Activated T-helper 9 cell treated with anti-CD3 and anti-CD28 coated beads, Interleukin-2, amount 50 U/mL, for 16 hours (primary cell): Measurements from ENCODE around the gene MINAR1.
"Not testable (repeated sequence)": the region's sequence is repeated elsewhere in the genome, so short reads cannot be mapped to it uniquely, and the experiment has no call there.

Experiments
- DNase-seq: peaks from one replicate; pipeline ENCODE4 v3.0.0-alpha.2; 2020; ENCODE audit warnings: low read depth

The MINAR1 gene

GRCh38 chr15:79431636-79432344 lies at the start of gene MINAR1:
Gene MINAR1 (plus strand): TSS chr15:79432336. CDS start chr15:79456148, 23,812 bp downstream.
- no peak for DNase-seq

- no peak for DNase-seq
These were observed 37.9 kb upstream of the MINAR1 start for GRCh38 chr15:79394231-79394630.

- no peak for DNase-seq
These were observed 35.3 kb upstream of the MINAR1 start for GRCh38 chr15:79396850-79397249.

- DNase-seq: no peak
These were observed 34.7 kb upstream of the MINAR1 start for GRCh38 chr15:79397269-79397910.

GRCh38 chr15:79399606-79400005 lies 32.5 kb upstream of the MINAR1 start:
- DNase-seq: no peak

- no peak for DNase-seq
These were observed 31.5 kb upstream of the MINAR1 start for GRCh38 chr15:79400650-79401049.

- no peak for DNase-seq
These were observed 30.8 kb upstream of the MINAR1 start for GRCh38 chr15:79401301-79401700.

- no peak for DNase-seq
These were observed 30.0 kb upstream of the MINAR1 start for GRCh38 chr15:79402136-79402535.

GRCh38 chr15:79403501-79403900 lies 28.6 kb upstream of the MINAR1 start:
- DNase-seq: no peak

- DNase-seq: no peak
These were observed 25.9 kb upstream of the MINAR1 start for GRCh38 chr15:79406210-79406609.

GRCh38 chr15:79408041-79408440 lies 24.1 kb upstream of the MINAR1 start:
- DNase-seq: no peak

GRCh38 chr15:79410237-79410636 lies 21.9 kb upstream of the MINAR1 start:
- DNase-seq: no peak

- no peak for DNase-seq
These were observed 20.1 kb upstream of the MINAR1 start for GRCh38 chr15:79412010-79412409.

GRCh38 chr15:79412429-79412828 lies 19.7 kb upstream of the MINAR1 start:
- DNase-seq: no peak

- DNase-seq: no peak
These were observed 15.3 kb upstream of the MINAR1 start for GRCh38 chr15:79416876-79417275.

- no peak for DNase-seq
These were observed 13.3 kb upstream of the MINAR1 start for GRCh38 chr15:79418693-79419279.

- DNase-seq: no peak
These were observed 6.4 kb upstream of the MINAR1 start for GRCh38 chr15:79425591-79426295.

- not testable (repeated sequence) for DNase-seq
These were observed 5.2 kb upstream of the MINAR1 start for GRCh38 chr15:79426899-79427298.

- DNase-seq: no peak
These were observed 4.1 kb upstream of the MINAR1 start for GRCh38 chr15:79427781-79428598.

GRCh38 chr15:79430901-79431635 lies 1.1 kb upstream of the MINAR1 start:
- DNase-seq: no peak
